GM12892 (cell line): ENCODE data around the gene TSPAN9.

ENCODE experiments used
- POLR2A ChIP-seq: IDR thresholded peaks from 2 replicates; pipeline ENCODE4 v1.6.1; 2011; ENCODE audit warnings: low read depth, low read length, control low read depth
- POLR2AphosphoS5 ChIP-seq: IDR thresholded peaks from 2 replicates; pipeline ENCODE4 v1.6.1; 2011; ENCODE audit warnings: low read depth, low read length, control low read depth

DNA sequence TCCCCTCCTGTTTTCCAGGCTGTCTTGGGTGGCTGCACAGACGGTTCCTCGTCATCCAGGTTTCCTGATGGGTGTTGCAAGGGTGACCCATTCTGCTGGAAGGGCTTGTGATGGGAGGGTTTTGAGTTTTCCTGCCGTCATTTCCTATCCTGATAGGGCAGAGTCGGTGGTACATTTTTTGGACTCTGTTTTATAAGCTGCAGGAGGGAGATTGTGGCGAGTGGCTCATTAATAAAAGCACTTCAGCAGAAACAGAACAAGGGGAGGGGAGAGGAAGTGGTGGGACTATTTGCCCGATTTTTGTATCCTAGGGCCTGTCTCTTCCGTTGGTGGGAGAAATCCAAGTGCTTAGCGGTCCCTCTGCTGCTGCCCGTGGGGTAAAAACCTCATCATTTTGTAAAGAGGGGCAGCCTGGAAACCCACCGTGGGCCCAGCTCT lies 40.0 kb downstream of the TSPAN9 start:
- TF ChIP-seq POLR2A (no peak), POLR2AphosphoS5 (no peak)
